Measurements from ENCODE around the gene CEACAM4.
A peak's percentile ranks its signal among the peaks of the same experiment; 100 is the strongest.

The CEACAM4 gene

DNA sequence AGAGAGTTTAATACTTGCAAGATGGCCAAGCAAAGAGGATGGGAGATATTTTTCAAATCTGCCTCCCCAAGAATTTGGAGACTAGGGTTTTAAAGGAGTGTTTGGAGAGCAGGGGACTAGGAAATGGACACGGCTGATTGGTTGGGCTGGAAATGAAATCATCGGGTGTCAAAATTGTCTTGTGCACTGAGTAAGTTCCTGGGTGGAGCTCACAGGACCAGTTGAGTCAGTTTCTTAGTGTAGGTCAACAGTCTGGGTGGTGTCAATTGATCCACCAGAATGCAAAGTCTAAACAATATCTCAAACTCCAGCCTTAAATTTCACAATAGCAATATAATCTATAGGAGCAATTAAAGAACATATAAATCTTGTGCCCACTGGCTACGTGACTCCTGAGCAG is 23.0 kb upstream of the CEACAM4 start:
- DNase-seq (ENCODE audit: low read depth): no peak
- TF ChIP-seq, protein P1, sequence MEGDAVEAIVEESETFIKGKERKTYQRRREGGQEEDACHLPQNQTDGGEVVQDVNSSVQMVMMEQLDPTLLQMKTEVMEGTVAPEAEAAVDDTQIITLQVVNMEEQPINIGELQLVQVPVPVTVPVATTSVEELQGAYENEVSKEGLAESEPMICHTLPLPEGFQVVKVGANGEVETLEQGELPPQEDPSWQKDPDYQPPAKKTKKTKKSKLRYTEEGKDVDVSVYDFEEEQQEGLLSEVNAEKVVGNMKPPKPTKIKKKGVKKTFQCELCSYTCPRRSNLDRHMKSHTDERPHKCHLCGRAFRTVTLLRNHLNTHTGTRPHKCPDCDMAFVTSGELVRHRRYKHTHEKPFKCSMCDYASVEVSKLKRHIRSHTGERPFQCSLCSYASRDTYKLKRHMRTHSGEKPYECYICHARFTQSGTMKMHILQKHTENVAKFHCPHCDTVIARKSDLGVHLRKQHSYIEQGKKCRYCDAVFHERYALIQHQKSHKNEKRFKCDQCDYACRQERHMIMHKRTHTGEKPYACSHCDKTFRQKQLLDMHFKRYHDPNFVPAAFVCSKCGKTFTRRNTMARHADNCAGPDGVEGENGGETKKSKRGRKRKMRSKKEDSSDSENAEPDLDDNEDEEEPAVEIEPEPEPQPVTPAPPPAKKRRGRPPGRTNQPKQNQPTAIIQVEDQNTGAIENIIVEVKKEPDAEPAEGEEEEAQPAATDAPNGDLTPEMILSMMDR (conservative IDR thresholded peaks at IDR 0.05; ENCODE audit: low read depth, low read length): no peak
- no peak overlapping the region for H3K4me3 ChIP-seq (ENCODE audit: low read depth, low read length)

DNA sequence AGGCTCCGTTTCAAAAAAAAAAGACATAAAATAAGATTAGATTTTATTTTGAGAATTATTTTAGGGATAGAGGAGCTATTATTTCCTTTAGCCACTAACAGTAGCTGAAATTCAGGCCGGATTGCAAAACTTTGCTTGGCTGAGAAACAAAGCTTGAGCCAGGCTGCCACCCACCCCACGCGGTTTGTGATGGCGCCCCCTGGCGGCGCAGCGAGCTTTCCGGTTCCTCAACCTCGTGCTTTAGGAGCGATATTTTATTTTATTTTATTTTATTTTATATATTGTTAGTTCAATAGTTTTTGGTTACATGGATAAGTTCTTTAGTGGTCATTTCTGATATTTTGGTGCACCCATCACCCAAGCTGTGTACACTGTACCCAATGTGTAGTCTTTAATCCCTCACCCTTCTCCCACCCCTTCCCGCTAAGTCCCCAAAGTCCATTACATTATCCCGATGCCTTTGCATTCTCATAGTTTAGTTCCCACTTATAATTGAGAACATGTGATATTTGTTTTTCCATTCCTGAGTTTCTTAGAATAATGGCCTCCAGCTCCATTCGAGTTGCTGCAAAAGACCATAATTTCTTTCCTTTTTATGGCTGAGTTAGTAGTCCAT is 19.8 kb upstream of the CEACAM4 start:
- no peak overlapping the region for H3K4me3 ChIP-seq (ENCODE audit: low read depth, low read length)
- peak; percentile 30 for DNase-seq (ENCODE audit: low read depth)
- TF ChIP-seq, protein P1 (conservative IDR thresholded peaks at IDR 0.05; ENCODE audit: low read depth, low read length): peak; percentile 49

DNA sequence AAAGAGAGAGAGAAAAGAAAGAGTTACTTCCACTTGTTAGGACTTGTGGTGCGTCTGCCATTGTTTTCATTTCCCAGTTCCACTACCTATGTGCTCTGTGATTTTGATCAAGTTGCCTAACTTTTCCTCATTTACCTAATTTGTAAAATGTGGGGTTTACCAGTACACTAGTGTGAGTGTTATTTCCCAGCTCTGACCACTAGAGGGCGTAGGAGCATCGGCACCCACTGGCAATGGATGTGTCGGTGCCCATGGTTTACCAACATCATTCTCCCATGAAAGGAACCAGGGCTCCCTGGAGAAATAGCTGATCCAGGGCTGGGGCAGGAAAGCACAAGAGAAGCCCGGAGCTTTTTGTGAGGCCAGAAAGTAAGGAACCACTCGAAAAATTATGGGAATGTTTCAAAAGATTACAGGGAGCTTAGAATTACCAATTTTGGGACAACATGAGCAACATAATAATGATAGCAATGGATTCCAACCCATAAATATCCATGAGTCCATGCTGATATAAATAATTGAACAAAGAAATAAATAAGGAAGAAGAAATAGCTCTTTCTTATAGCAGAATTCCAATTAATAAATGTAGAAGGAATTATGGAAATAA is 15.1 kb upstream of the CEACAM4 start:
- H3K4me3 ChIP-seq (ENCODE audit: low read depth, low read length): no peak overlapping the region
- TF ChIP-seq, protein P1 (conservative IDR thresholded peaks at IDR 0.05; ENCODE audit: low read depth, low read length): peak; percentile 89
- DNase-seq (ENCODE audit: low read depth): peak; percentile 64

DNA sequence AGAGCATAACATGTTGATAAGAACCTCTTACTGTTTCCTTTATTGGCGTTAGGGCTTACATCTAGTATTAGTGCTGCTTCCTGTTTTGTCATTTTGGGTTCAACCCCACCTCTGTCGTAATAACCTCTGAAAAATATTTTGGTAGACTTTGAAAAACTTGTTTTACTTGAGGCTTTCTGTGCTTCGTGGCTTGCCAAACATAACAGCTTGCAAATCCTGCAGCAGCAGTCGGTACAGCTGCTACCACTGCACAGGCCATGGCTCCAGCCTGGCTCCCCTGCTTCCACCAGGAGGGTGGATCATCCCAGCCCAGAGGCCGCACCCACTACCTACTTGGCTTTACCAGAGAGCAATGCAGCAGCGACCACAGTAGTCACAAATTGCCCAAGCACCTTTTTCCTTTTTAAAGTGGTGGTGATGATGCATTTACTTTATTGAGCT is 11.8 kb upstream of the CEACAM4 start:
- no peak for DNase-seq (ENCODE audit: low read depth)
- TF ChIP-seq, protein P1 (conservative IDR thresholded peaks at IDR 0.05; ENCODE audit: low read depth, low read length): no peak
- no peak overlapping the region for H3K4me3 ChIP-seq (ENCODE audit: low read depth, low read length)

DNA sequence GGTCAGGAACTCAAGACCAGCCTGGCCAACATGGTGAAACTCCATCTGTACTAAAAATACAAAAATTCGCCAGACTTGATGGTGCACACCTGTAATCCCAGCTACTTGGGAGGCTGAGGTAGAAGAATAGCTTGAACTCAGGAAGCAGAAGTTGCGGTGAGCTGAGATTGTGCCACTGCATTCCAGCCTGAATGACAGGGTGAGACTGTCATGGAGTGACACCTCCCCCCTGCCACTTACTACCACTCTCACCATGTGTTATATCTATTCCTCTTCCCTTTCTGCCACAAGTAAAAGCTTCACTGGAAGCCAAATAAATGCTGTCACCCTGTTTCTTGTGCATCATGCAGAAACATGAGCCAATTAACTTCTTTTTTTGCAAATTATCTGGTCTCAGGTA is 10.6 kb upstream of the CEACAM4 start:
- DNase-seq (ENCODE audit: low read depth): no peak
- H3K4me3 ChIP-seq (ENCODE audit: low read depth, low read length): no peak overlapping the region
- TF ChIP-seq, protein P1 (conservative IDR thresholded peaks at IDR 0.05; ENCODE audit: low read depth, low read length): no peak

DNA sequence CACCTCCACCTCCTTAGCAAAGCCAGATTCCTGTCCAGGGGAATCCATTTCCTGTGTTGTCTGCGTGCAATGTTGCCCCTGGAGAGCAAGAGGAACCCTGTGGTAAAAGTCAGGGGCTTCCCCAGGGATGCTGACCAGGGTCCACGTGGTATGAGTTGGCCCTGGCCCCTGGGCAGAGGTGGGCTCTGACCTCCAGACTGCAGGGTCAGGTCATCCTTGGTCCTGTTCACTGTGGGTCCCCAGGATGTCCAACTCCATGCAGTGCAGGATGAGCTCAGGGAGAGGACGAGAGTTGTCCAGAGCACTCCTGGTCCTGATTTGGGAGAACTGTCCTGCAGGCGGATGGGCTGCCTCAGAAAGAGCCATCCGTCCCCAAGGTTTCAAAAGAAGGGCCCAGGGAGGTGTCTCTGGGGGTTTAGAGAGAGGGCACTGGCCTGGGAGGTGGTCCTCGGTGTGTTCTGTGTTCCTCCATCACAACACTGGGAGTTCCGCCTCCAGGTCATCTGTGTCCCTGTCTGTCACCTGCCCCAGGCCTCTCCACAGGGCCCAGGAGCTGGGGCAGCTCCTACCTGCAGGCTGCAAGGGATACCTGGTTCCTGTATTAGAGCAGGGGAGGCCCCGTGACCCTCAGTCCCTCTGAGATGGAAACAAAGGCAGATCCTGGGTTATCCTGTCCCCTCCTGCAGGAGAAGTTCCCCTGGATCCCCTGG is 1.2 kb upstream of the CEACAM4 start:
- no peak overlapping the region for H3K4me3 ChIP-seq (ENCODE audit: low read depth, low read length)
- TF ChIP-seq, protein P1 (conservative IDR thresholded peaks at IDR 0.05; ENCODE audit: low read depth, low read length): no peak
- no peak for DNase-seq (ENCODE audit: low read depth)

All from choroid plexus epithelial cell (primary cell).